HepG2 (cell line): ENCODE measurements around the gene ACP1. TPM values are rescaled to one million over a fixed set of nuclear protein-coding genes. Genes with fewer than 3 reads are reported as not detected.

ENCODE experiments used
- BRF2 ChIP-seq: sonication (generic); formaldehyde crosslinking; IDR thresholded peaks from 2 replicates; pipeline ENCODE4 v1.8.1; 2022; ENCODE audit warnings: mild to moderate bottlenecking, missing genetic modification reagents
- CBX5 ChIP-seq: sonication (generic); formaldehyde crosslinking; IDR thresholded peaks from 2 replicates; pipeline ENCODE4 v1.4.0; 2020; ENCODE audit warnings: missing genetic modification reagents, borderline replicate concordance
- EEA1 ChIP-seq: sonication (generic); formaldehyde crosslinking; IDR thresholded peaks from 2 replicates; pipeline ENCODE4 v1.5.1; 2020; ENCODE audit warnings: mild to moderate bottlenecking, missing genetic modification reagents, borderline replicate concordance
- FOXK2 ChIP-seq: fragments of 450-650 bp; IDR thresholded peaks from 2 replicates; pipeline ENCODE4 v1.6.1; 2016
- KAT7 ChIP-seq: IDR thresholded peaks from 2 replicates; pipeline ENCODE4 v1.6.1; 2018; ENCODE audit warnings: borderline replicate concordance, missing compliant biosample characterization
- KLF16 ChIP-seq, 2 experiments: sonication (generic) in 1 of 2; formaldehyde crosslinking in 1 of 2; IDR thresholded peaks; 2 replicates each; pipeline versions ENCODE4 v1.6.1 to v1.8.0; 2016 to 2023; ENCODE audit warnings: missing genetic modification reagents in 2 of 2, missing compliant biosample characterization in 1 of 2
- NR0B2 ChIP-seq: sonication (generic); formaldehyde crosslinking; IDR thresholded peaks from 2 replicates; pipeline ENCODE4 v1.4.0; 2020; ENCODE audit warnings: mild to moderate bottlenecking, missing genetic modification reagents
- NRL ChIP-seq: sonication (generic); formaldehyde crosslinking; IDR thresholded peaks from 2 replicates; pipeline ENCODE4 v1.5.0; 2020; ENCODE audit warnings: missing genetic modification reagents, mild to moderate bottlenecking, moderate library complexity, borderline replicate concordance
- SOX6 ChIP-seq, 2 experiments: fragments of 450-650 bp in 1 of 2; sonication (generic) in 1 of 2; formaldehyde crosslinking in 1 of 2; IDR thresholded peaks; 2 replicates each; pipeline versions ENCODE4 v1.4.0 to v1.6.1; 2017 to 2020; ENCODE audit warnings: antibody characterized with exemption in 1 of 2, mild to moderate bottlenecking in 1 of 2, missing genetic modification reagents in 1 of 2
- SRSF4 ChIP-seq: fragments of 200-400 bp; formaldehyde crosslinking; IDR thresholded peaks from one replicate; pipeline ENCODE4 v1.6.1; 2018; ENCODE audit warnings: mild to moderate bottlenecking, low read depth, low read length, moderate library complexity; ENCODE audit not compliant: poor library complexity, severe bottlenecking
- THYN1 ChIP-seq: sonication (generic); formaldehyde crosslinking; IDR thresholded peaks from 2 replicates; pipeline ENCODE4 v1.8.1; 2023; ENCODE audit warnings: low read depth, mild to moderate bottlenecking, moderate library complexity, missing genetic modification reagents, borderline replicate concordance
- ZFY ChIP-seq: sonication (generic); formaldehyde crosslinking; IDR thresholded peaks from 2 replicates; pipeline ENCODE4 v1.4.0; 2020; ENCODE audit warnings: missing genetic modification reagents
- ZNF230 ChIP-seq: sonication (generic); formaldehyde crosslinking; IDR thresholded peaks from 2 replicates; pipeline ENCODE4 v1.4.0; 2020; ENCODE audit warnings: mild to moderate bottlenecking, missing genetic modification reagents
- ZNF431 ChIP-seq: sonication (generic); formaldehyde crosslinking; IDR thresholded peaks from 2 replicates; pipeline ENCODE4 v1.9.0; 2022; ENCODE audit warnings: missing genetic modification reagents, low read depth, mild to moderate bottlenecking, borderline replicate concordance
- ZNF660 ChIP-seq: sonication (generic); formaldehyde crosslinking; IDR thresholded peaks from 2 replicates; pipeline ENCODE4 v1.5.1; 2020; ENCODE audit warnings: mild to moderate bottlenecking, low read depth, missing genetic modification reagents, borderline replicate concordance
- ZNF747 ChIP-seq: sonication (generic); formaldehyde crosslinking; IDR thresholded peaks from 2 replicates; pipeline ENCODE4 v1.8.1; 2023; ENCODE audit warnings: missing genetic modification reagents, mild to moderate bottlenecking, borderline replicate concordance
- ZSCAN20 ChIP-seq: sonication (generic); formaldehyde crosslinking; IDR thresholded peaks from 2 replicates; pipeline ENCODE4 v1.4.0; 2020; ENCODE audit warnings: missing genetic modification reagents, mild to moderate bottlenecking, borderline replicate concordance
- polyA plus RNA-seq, 8 experiments: library from polyadenylated mRNA; depleted of rRNA in 3 of 8; stranded (reverse) in 7 of 8; unstranded in 1 of 8; fragments of >200 nt; fragmentation: Illumina TruSeq in 4 of 8; extraction: Trizol in 4 of 8; gene quantifications; 2 replicates each; pipeline versions ENCODE4 v1.2.1 to v1.2.3, GENCODE V29; 2011 to 2016; ENCODE audit warnings: low read depth in 4 of 8, missing spikeins in 1 of 8, mixed read lengths in 1 of 8; ENCODE audit not compliant: insufficient read depth in 1 of 8
- total RNA-seq, 5 experiments: library from RNA; depleted of rRNA; stranded (reverse); fragments of >200 nt; fragmentation: Illumina TruSeq; extraction: Trizol; gene quantifications; 2 replicates each; pipeline ENCODE4 v1.2.3, GENCODE V29; 2016; ENCODE audit warnings: low read depth in 1 of 5
- TF ChIP-seq, protein P1 (sequence below): sonication (generic); formaldehyde crosslinking; IDR thresholded peaks from 2 replicates; pipeline ENCODE4 v1.4.0; 2020; ENCODE audit warnings: low read depth, mild to moderate bottlenecking, missing genetic modification reagents
- TF ChIP-seq, protein P2 (sequence below): sonication (generic); formaldehyde crosslinking; IDR thresholded peaks from 2 replicates; pipeline ENCODE4 v1.4.0; 2020; ENCODE audit warnings: missing genetic modification reagents

Gene ACP1
- total and polyA plus RNA-seq, 2 of the 13 experiments (the other 11 are each of a cell fraction or from before 2014, with no cell fraction given): 246 to 348 TPM

- TF ChIP-seq NRL (CRISPR knock-in tag) (peak; percentile 90; the same call in 1 of the 2 replicates), ZNF747 (CRISPR knock-in tag) (0 out of 2 replicates have a peak, but pooled peaks have one; percentile 67), FOXK2 (no peak), ZNF230 (CRISPR knock-in tag) (0 out of 2 replicates have a peak, but pooled peaks have one; percentile 37), ZNF431 (CRISPR knock-in tag) (no peak; the same call in 1 of the 2 replicates), ZFY (peak; percentile 95), THYN1 (CRISPR knock-in tag) (no peak), SRSF4 (no peak), NR0B2 (CRISPR knock-in tag) (peak; percentile 91), EEA1 (CRISPR knock-in tag) (no peak), ZSCAN20 (CRISPR knock-in tag) (no peak), KLF16 (CRISPR knock-in tag; IDR thresholded peaks at IDR 0.05) (no peak), CBX5 (CRISPR knock-in tag) (no peak), SOX6 (IDR thresholded peaks at IDR 0.05) (no peak), SOX6 (CRISPR knock-in tag; IDR thresholded peaks at IDR 0.05) (peak; percentile 82), BRF2 (no peak), ZNF660 (CRISPR knock-in tag) (no peak), KAT7 (CRISPR knock-in tag) (peak; percentile 82; the same call in 1 of the 2 replicates)
- TF ChIP-seq, protein P1, sequence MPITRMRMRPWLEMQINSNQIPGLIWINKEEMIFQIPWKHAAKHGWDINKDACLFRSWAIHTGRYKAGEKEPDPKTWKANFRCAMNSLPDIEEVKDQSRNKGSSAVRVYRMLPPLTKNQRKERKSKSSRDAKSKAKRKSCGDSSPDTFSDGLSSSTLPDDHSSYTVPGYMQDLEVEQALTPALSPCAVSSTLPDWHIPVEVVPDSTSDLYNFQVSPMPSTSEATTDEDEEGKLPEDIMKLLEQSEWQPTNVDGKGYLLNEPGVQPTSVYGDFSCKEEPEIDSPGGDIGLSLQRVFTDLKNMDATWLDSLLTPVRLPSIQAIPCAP (CRISPR knock-in tag): no peak
- TF ChIP-seq, protein P2, sequence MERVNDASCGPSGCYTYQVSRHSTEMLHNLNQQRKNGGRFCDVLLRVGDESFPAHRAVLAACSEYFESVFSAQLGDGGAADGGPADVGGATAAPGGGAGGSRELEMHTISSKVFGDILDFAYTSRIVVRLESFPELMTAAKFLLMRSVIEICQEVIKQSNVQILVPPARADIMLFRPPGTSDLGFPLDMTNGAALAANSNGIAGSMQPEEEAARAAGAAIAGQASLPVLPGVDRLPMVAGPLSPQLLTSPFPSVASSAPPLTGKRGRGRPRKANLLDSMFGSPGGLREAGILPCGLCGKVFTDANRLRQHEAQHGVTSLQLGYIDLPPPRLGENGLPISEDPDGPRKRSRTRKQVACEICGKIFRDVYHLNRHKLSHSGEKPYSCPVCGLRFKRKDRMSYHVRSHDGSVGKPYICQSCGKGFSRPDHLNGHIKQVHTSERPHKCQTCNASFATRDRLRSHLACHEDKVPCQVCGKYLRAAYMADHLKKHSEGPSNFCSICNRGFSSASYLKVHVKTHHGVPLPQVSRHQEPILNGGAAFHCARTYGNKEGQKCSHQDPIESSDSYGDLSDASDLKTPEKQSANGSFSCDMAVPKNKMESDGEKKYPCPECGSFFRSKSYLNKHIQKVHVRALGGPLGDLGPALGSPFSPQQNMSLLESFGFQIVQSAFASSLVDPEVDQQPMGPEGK (CRISPR knock-in tag): peak; percentile 68
Observed at GRCh38 chr2:264493-265468, at the start of gene ACP1 (continued).
